ENCODE measurements around the gene HERC5. TPM values are rescaled to one million over a fixed set of nuclear protein-coding genes. Genes with fewer than 3 reads are reported as not detected.
"Not testable (repeated sequence)": the region's sequence is repeated elsewhere in the genome, so short reads cannot be mapped to it uniquely, and the experiment has no call there.

Gene HERC5
- polyA plus RNA-seq, 1 donor from 2014 or later, result 0.59 TPM

DNA sequence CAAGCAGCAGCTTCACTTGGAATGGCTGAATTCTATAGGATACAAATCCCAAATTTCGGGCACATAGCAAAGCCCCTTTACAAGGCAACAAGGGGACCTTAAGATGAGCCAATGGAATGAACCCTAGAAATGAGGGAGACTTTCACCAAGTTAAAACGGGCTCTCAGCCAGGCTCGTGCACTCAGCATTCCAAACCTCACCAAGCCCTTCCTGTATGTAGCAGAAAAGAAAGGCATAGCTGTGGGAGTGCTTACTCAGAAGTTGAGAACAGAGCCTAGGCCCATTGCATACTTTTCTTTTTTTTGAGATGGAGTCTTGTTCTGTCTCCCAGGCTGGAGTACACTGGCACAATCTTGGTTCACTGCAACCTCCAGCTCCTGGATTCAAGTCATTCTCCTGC, 10.8 kb upstream of the HERC5 start:
- Histone ChIP-seq H3K4me3 (ENCODE audit: low read length) (no peak overlapping the region), H3F3A (ENCODE audit: insufficient read depth, low read length, poor library complexity, severe bottlenecking) (peaks cover 3% of the 10 kb centered on the region), H3K27ac (ENCODE audit: low read length) (no peak overlapping the region), H3K27me3 (ENCODE audit: insufficient read depth, low read depth, low read length) (no peaks in the 10 kb centered on the region), H4K20me1 (ENCODE audit: insufficient read depth) (no peaks in the 10 kb centered on the region), H2AFZ (ENCODE audit: low read depth, low read length) (no peak overlapping the region), H3K9ac (ENCODE audit: low read length) (no peak overlapping the region), H3K9me2 (ENCODE audit: insufficient read depth, low read length) (no peaks in the 10 kb centered on the region), H3K4me2 (ENCODE audit: low read length) (no peak overlapping the region), H3K36me3 (ENCODE audit: insufficient read depth, low read length) (no peaks in the 10 kb centered on the region), H3K9me3 (ENCODE audit: low read length) (no peaks in the 10 kb centered on the region), H3K79me2 (replicated peaks; ENCODE audit: insufficient read depth, low read length) (no peaks in the 10 kb centered on the region)
- TF ChIP-seq SMC3 (conservative IDR thresholded peaks at IDR 0.05; ENCODE audit: poor library complexity) (no peak), EZH2 (IDR thresholded peaks at IDR 0.05; ENCODE audit: borderline replicate concordance, insufficient read depth, low read length, poor library complexity, severe bottlenecking) (no peak), POLR2AphosphoS5 (IDR thresholded peaks at IDR 0.05) (no peak), RAD21 (conservative IDR thresholded peaks at IDR 0.05) (no peak), MXI1 (conservative IDR thresholded peaks at IDR 0.05; ENCODE audit: poor library complexity, severe bottlenecking) (no peak), TAF1 (IDR thresholded peaks at IDR 0.05; ENCODE audit: low read depth) (no peak), EP300 (conservative IDR thresholded peaks at IDR 0.05; ENCODE audit: poor library complexity, severe bottlenecking) (no peak)
- TF ChIP-seq, protein P1, sequence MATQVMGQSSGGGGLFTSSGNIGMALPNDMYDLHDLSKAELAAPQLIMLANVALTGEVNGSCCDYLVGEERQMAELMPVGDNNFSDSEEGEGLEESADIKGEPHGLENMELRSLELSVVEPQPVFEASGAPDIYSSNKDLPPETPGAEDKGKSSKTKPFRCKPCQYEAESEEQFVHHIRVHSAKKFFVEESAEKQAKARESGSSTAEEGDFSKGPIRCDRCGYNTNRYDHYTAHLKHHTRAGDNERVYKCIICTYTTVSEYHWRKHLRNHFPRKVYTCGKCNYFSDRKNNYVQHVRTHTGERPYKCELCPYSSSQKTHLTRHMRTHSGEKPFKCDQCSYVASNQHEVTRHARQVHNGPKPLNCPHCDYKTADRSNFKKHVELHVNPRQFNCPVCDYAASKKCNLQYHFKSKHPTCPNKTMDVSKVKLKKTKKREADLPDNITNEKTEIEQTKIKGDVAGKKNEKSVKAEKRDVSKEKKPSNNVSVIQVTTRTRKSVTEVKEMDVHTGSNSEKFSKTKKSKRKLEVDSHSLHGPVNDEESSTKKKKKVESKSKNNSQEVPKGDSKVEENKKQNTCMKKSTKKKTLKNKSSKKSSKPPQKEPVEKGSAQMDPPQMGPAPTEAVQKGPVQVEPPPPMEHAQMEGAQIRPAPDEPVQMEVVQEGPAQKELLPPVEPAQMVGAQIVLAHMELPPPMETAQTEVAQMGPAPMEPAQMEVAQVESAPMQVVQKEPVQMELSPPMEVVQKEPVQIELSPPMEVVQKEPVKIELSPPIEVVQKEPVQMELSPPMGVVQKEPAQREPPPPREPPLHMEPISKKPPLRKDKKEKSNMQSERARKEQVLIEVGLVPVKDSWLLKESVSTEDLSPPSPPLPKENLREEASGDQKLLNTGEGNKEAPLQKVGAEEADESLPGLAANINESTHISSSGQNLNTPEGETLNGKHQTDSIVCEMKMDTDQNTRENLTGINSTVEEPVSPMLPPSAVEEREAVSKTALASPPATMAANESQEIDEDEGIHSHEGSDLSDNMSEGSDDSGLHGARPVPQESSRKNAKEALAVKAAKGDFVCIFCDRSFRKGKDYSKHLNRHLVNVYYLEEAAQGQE (IDR thresholded peaks at IDR 0.05; ENCODE audit: borderline replicate concordance), result no peak
- TF ChIP-seq, protein P2, sequence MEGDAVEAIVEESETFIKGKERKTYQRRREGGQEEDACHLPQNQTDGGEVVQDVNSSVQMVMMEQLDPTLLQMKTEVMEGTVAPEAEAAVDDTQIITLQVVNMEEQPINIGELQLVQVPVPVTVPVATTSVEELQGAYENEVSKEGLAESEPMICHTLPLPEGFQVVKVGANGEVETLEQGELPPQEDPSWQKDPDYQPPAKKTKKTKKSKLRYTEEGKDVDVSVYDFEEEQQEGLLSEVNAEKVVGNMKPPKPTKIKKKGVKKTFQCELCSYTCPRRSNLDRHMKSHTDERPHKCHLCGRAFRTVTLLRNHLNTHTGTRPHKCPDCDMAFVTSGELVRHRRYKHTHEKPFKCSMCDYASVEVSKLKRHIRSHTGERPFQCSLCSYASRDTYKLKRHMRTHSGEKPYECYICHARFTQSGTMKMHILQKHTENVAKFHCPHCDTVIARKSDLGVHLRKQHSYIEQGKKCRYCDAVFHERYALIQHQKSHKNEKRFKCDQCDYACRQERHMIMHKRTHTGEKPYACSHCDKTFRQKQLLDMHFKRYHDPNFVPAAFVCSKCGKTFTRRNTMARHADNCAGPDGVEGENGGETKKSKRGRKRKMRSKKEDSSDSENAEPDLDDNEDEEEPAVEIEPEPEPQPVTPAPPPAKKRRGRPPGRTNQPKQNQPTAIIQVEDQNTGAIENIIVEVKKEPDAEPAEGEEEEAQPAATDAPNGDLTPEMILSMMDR (IDR thresholded peaks at IDR 0.05; ENCODE audit: poor library complexity, severe bottlenecking), result no peak

DNA sequence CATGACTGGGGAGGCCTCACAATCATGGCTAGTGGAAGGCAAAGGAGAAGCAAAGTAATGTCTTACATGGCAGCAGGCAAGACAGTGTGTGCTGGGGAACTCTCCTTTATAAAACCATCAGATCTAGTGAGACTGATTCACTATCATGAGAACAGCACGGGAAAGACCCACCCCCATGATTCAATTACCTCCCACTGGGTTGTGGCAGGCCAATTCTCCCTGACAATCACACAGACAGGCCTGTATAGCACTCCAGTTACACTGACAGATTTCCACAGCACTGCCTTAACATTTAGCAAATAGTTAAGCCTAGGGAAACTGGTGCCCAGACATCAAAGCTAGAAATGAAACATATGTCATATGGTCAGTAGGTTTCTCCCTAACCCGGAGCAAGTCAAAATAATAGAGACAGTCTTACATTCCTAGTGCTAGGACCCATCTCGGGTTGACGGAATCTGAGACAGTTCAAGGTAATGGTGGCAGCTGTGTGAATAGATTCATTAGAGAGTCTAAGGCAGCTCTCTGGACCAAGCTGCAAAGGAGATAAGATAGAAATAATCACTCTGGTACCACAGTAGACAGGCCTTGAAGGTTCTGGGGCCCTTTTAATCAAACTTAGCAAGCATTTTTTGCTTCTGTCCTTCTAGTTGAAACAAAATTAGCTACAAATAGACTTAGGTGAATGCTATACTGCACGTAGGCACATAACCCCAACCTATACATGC, 9.4 kb upstream of the HERC5 start:
- Histone ChIP-seq H3K9ac (ENCODE audit: low read length) (no peak overlapping the region), H3K27me3 (ENCODE audit: insufficient read depth, low read depth, low read length) (no peaks in the 10 kb centered on the region), H2AFZ (ENCODE audit: low read depth, low read length) (no peak overlapping the region), H3K9me3 (ENCODE audit: low read length) (no peaks in the 10 kb centered on the region), H3K27ac (ENCODE audit: low read length) (peak overlapping the region; percentile 51), H3K4me3 (ENCODE audit: low read length) (peak overlapping the region; percentile 30), H3K36me3 (ENCODE audit: insufficient read depth, low read length) (no peaks in the 10 kb centered on the region), H3K4me2 (ENCODE audit: low read length) (no peak overlapping the region), H3K79me2 (replicated peaks; ENCODE audit: insufficient read depth, low read length) (no peaks in the 10 kb centered on the region), H4K20me1 (ENCODE audit: insufficient read depth) (no peaks in the 10 kb centered on the region), H3K9me2 (ENCODE audit: insufficient read depth, low read length) (no peaks in the 10 kb centered on the region), H3F3A (ENCODE audit: insufficient read depth, low read length, poor library complexity, severe bottlenecking) (peaks cover 3% of the 10 kb centered on the region)
- TF ChIP-seq POLR2AphosphoS5 (IDR thresholded peaks at IDR 0.05) (peak; percentile 76), EP300 (conservative IDR thresholded peaks at IDR 0.05; ENCODE audit: poor library complexity, severe bottlenecking) (peak; percentile 93), EZH2 (IDR thresholded peaks at IDR 0.05; ENCODE audit: borderline replicate concordance, insufficient read depth, low read length, poor library complexity, severe bottlenecking) (no peak)

DNA sequence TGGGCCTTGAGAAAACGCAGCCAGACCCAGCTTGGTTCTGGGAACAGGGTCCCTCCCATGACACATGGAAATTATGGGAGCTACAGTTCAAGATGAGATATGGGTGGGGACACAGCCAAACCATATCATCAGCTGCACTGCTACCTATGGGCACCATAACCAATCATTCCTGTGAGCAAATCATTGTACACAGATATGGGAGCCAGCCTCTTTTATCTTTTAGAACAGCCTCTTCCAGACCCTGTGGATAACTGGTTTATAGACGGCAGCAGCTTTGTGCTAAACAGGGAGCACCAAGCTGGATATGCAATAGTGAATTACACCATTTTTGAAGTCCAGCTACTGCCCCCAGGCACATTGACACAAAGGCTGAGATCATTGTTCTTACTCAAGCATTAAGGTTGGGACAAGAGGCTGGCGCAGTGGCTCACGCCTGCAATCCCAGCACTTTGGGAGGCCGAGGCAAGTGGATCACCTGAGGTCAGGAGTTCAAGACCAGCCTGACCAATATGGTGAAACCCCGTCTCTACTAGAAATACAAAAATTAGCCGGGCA, 8.6 kb upstream of the HERC5 start:
- not testable (repeated sequence) for H3K9me3 ChIP-seq (ENCODE audit: low read length); H4K20me1 ChIP-seq (ENCODE audit: insufficient read depth); H3K27me3 ChIP-seq (ENCODE audit: insufficient read depth, low read depth, low read length); H3K27ac ChIP-seq (ENCODE audit: low read length); H2AFZ ChIP-seq (ENCODE audit: low read depth, low read length); H3K4me2 ChIP-seq (ENCODE audit: low read length); H3K4me3 ChIP-seq (ENCODE audit: low read length); H3K9me2 ChIP-seq (ENCODE audit: insufficient read depth, low read length); H3F3A ChIP-seq (ENCODE audit: insufficient read depth, low read length, poor library complexity, severe bottlenecking); H3K36me3 ChIP-seq (ENCODE audit: insufficient read depth, low read length); H3K79me2 ChIP-seq (replicated peaks; ENCODE audit: insufficient read depth, low read length); H3K9ac ChIP-seq (ENCODE audit: low read length)

All from neural cell (in vitro differentiated cells).